A673 (cell line): ENCODE measurements around the gene FCRL2. TPM values are rescaled to one million over a fixed set of nuclear protein-coding genes. Genes with fewer than 3 reads are reported as not detected.

Experiments
- BruUV-seq: library from RNA; stranded (reverse); fragments of 400-500 nt; replicated peaks from 2 replicates; lab custom pipeline; 2021; lab: Mats Ljungman, UMichigan
- CTCF ChIA-PET: fragments of 300-600 bp; sonication (Branson Sonifier 250); formaldehyde crosslinking; loops from one replicate; lab custom pipeline; 2022; ENCODE audit warnings: antibody characterized with exemption; lab: Charles Lee
- POLR2A ChIA-PET: fragments of 300-600 bp; sonication (Branson Sonifier 250); formaldehyde crosslinking; loops from one replicate; lab custom pipeline; 2022; ENCODE audit warnings: antibody characterized with exemption; ENCODE audit not compliant: low non-redundant PET; lab: Charles Lee
- DNase-seq: peaks from one replicate; pipeline ENCODE4 v3.0.0-alpha.2; 2015; ENCODE audit warnings: low spot score
- H3K27ac ChIP-seq: fragments of 200-600 bp; sonication (generic); 2 replicates; pipeline ENCODE4 v1.5.1; 2016; ENCODE audit warnings: mixed run types, low read depth, mild to moderate bottlenecking, mixed read lengths, antibody characterized with exemption, low read length; ENCODE audit not compliant: poor library complexity, severe bottlenecking
- H3K27me3 ChIP-seq: fragments of 200-600 bp; sonication (generic); replicated peaks from 2 replicates; pipeline ENCODE4 v1.6.1; 2017; ENCODE audit warnings: mixed run types, low read depth, mild to moderate bottlenecking, mixed read lengths, antibody characterized with exemption, low read length; ENCODE audit not compliant: insufficient read depth, poor library complexity
- H3K36me3 ChIP-seq: fragments of 200-600 bp; sonication (generic); 2 replicates; pipeline ENCODE4 v1.6.1; 2016; ENCODE audit warnings: mixed run types, mild to moderate bottlenecking, mixed read lengths, antibody characterized with exemption, low read length; ENCODE audit not compliant: insufficient read depth, poor library complexity, severe bottlenecking
- H3K4me1 ChIP-seq: fragments of 200-600 bp; sonication (generic); 2 replicates; pipeline ENCODE4 v1.6.1; 2017; ENCODE audit warnings: mixed run types, mild to moderate bottlenecking, mixed read lengths, antibody characterized with exemption, low read length; ENCODE audit not compliant: insufficient read depth, poor library complexity, severe bottlenecking
- H3K4me3 ChIP-seq: fragments of 200-600 bp; sonication (generic); 2 replicates; pipeline ENCODE4 v1.5.1; 2016; ENCODE audit warnings: low read depth, mixed run types, mild to moderate bottlenecking, mixed read lengths, low read length; ENCODE audit not compliant: poor library complexity, severe bottlenecking
- H3K9me3 ChIP-seq: fragments of 200-600 bp; sonication (generic); 2 replicates; pipeline ENCODE4 v1.6.1; 2016; ENCODE audit warnings: mixed run types, low read depth, mild to moderate bottlenecking, mixed read lengths, antibody characterized with exemption, low read length; ENCODE audit not compliant: poor library complexity, severe bottlenecking
- EZH2 ChIP-seq: fragments of 200-600 bp; sonication (generic); IDR thresholded peaks from 2 replicates; pipeline ENCODE4 v1.6.1; 2017; ENCODE audit warnings: borderline replicate concordance, low read depth, mild to moderate bottlenecking, mixed read lengths, antibody characterized with exemption, low read length; ENCODE audit not compliant: poor library complexity, severe bottlenecking
- intact Hi-C: fragments of 100-400 bp; cut with micrococcal nuclease; formaldehyde crosslinking; loops from one replicate; pipeline ENCODE4 v1.10.0; 2022; ENCODE audit not compliant: unreplicated experiment
- total RNA-seq: library from RNA; stranded (reverse); gene quantifications from 2 replicates; pipeline ENCODE4 v1.2.3, GENCODE V29; 2021
- TF ChIP-seq, protein P1 (sequence below): fragments of 300-800, 200-600 bp; sonication (generic); conservative IDR thresholded peaks from 2 replicates; pipeline ENCODE4 v1.5.1; 2017; ENCODE audit warnings: low read depth, mild to moderate bottlenecking, antibody characterized with exemption, low read length, moderate library complexity, mixed read lengths

The FCRL2 gene
- total RNA-seq, 1 experiment from 2014 or later, result not detected

DNA sequence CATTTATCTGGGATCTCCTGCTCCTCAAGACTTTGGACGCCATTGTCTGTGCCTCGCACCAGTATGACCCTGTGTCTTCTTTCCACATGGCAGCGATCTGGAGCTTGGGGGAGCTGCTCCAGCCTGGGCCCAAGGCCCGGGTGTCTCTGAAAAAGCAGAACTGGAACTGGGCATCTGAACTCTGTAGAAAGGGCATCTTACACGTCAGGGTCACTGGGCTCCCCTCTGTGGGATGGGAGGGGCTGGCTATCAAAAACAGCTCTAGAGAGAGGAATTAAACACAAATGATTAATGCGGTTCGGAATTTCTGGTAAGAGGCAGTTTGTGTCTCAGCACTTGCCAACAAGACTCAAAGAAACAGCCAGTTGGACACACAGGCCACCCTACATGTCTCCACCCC lies 26.9 kb upstream of the FCRL2 start:
- BruUV-seq, result no TSS peak
- DNase-seq, result no peak
- intact Hi-C loops, result no loop called here
- Histone ChIP-seq H3K36me3 (no peaks in the 10 kb centered on the region), H3K4me3 (no peak overlapping the region), H3K27me3 (peaks cover 37% of the 10 kb centered on the region), H3K9me3 (no peaks in the 10 kb centered on the region), H3K27ac (no peak overlapping the region), H3K4me1 (no peaks in the 10 kb centered on the region)
- ChIA-PET POLR2A (no interaction called here), CTCF (no interaction called here)
- TF ChIP-seq, protein P1, sequence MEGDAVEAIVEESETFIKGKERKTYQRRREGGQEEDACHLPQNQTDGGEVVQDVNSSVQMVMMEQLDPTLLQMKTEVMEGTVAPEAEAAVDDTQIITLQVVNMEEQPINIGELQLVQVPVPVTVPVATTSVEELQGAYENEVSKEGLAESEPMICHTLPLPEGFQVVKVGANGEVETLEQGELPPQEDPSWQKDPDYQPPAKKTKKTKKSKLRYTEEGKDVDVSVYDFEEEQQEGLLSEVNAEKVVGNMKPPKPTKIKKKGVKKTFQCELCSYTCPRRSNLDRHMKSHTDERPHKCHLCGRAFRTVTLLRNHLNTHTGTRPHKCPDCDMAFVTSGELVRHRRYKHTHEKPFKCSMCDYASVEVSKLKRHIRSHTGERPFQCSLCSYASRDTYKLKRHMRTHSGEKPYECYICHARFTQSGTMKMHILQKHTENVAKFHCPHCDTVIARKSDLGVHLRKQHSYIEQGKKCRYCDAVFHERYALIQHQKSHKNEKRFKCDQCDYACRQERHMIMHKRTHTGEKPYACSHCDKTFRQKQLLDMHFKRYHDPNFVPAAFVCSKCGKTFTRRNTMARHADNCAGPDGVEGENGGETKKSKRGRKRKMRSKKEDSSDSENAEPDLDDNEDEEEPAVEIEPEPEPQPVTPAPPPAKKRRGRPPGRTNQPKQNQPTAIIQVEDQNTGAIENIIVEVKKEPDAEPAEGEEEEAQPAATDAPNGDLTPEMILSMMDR, result no peak
- no peak for TF ChIP-seq EZH2

DNA sequence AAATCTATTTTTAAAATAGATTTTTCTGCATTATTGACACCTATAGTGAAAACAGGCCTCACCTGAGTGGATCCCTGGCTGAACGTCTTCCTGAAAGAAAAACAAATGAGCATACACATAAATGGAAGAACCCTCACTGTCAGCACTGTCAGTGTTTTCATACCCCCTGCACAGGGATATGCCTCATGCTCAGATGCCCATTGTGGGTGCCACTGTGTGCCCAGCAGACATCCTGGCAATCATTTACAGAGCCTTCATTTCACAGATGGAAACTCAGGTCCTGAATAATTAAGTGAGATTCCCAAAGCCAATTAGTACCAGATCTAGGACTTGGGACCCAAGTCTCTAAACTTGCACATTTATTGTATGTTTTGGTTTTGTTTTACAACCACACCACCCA lies 23.1 kb upstream of the FCRL2 start:
- TF ChIP-seq EZH2, result no peak
- TF ChIP-seq, protein P1, result no peak
- H3K27me3 ChIP-seq, result peaks cover 16% of the 10 kb centered on the region
- H3K4me1 ChIP-seq, result no peaks in the 10 kb centered on the region
- no TSS peak for BruUV-seq
- POLR2A ChIA-PET, result no interaction called here
- H3K36me3 ChIP-seq, result no peaks in the 10 kb centered on the region
- intact Hi-C loops, result no loop called here
- no peak for DNase-seq
- CTCF ChIA-PET, result no interaction called here
- H3K27ac ChIP-seq, result no peak overlapping the region
- H3K9me3 ChIP-seq, result no peaks in the 10 kb centered on the region
- no peak overlapping the region for H3K4me3 ChIP-seq

DNA sequence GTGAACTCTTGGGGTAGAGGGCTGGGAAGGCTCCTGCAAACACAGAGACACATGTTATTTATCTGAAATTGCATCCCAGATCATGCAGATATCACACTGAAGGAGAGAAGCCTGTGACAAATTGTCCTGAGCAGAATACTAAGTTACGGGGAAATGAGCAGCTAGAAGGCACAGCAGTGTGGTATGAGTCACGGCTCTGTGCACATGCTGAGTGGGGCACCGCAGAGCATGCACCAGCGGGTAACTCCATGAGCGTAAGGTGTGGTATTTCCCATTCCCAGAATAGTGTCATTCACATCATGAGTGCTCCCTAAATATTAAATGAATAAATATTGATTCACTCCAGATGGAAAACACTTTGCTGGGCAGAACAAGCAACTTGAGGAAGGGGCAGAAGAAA lies 21.3 kb upstream of the FCRL2 start:
- H3K27me3 ChIP-seq, result peaks cover 4% of the 10 kb centered on the region
- TF ChIP-seq, protein P1, result no peak
- no peak for TF ChIP-seq EZH2
- peak; percentile 34 for DNase-seq
- no peaks in the 10 kb centered on the region for H3K36me3 ChIP-seq
- intact Hi-C loops, result no loop called here
- CTCF ChIA-PET, result no interaction called here
- peaks cover 2% of the 10 kb centered on the region for H3K9me3 ChIP-seq
- POLR2A ChIA-PET, result no interaction called here
- no peaks in the 10 kb centered on the region for H3K4me1 ChIP-seq
- no peak overlapping the region for H3K4me3 ChIP-seq
- BruUV-seq, result no TSS peak
- H3K27ac ChIP-seq, result no peak overlapping the region
